GM19438 (cell line): ENCODE data around the gene SEC63.
"Not testable (repeated sequence)": the region's sequence is repeated elsewhere in the genome, so short reads cannot be mapped to it uniquely, and the experiment has no call there.

Experiments
- ATAC-seq: cut with Tn5 transposase; IDR thresholded peaks from one replicate; pipeline ENCODE4 v1.9.1; 2021; ENCODE audit warnings: low read depth; ENCODE audit not compliant: unreplicated experiment

SEC63 gene

DNA sequence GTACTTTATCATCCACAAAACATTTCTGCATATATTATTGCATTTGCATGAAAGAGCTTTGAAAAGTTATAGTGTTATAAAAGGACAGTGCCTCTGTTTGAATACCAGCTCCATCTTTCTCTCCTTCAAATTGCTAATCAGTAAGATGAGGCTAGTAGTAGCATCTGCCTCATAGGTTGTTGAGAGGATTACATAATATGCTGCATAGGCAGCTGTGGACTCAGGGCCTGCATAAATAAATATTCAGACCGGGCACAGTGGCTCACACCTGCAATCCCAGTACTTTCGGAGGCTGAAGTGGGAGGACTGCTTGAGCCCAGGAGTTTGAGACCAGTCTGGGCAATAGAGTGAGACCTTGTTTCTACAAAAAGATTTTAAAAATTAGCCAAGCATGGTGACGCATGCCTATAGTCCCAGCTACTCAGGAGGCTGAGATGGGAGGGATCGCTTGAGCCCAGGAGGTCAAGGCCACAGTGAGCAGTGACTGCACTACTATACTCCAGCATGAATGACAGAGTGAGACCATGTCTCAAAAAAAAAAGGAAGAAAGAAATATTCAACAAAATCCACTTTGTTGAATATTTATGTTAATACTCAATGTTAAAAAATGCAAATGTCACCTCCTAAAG lies 18.3 kb upstream of the SEC63 start:
- no peak for ATAC-seq

DNA sequence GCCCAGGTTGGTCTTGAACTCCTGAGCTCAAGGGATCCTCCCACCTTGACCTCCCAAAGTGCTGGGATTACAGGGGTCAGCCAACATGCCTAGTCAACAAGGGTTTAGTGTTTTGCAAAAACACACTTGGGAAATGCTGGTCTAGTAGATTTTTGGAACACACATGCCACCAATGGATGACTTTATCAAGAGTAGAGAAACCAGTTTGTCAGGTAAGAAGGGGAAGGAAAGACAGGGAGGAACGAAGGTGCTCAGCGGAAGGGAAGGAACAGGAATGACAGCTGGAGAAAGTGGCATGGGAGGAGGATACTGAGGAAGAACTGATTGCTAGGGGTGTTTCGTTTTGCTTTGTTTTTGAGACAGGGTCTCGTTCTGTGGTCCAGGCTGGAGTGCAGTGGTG lies 15.6 kb upstream of the SEC63 start:
- ATAC-seq: no peak

DNA sequence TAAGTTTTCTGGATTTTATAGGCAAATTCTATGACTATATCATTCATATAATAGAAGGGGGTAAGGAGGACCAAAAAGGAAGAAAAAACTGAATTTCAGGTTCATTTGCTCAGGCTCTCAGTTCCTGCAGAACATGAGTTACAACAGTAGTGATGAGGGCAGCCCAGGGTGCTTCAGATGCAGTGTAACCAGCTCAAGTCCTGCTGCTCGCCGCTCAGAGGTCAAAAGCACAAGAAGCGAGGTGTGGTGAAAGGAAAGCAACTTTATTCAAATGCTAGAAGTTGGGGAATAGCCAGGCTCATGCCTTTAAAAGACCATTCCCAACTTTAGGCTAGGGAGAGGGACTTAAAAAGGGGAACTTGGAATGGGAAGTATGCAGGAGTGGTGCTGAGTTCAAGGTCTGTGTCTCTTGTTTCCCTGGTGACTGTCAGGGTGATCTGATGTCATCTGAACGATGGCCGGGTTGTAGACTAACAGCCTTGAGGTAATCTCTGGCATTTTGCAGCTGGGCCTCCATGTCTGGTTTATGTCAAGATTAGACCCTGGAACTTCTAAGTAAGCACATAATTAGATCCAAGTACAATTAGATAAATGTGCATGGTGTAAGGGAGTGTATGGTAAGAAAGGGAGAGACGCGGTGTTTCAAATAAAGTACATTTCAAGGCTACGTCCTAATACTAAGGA lies 14.5 kb upstream of the SEC63 start:
- no peak for ATAC-seq

DNA sequence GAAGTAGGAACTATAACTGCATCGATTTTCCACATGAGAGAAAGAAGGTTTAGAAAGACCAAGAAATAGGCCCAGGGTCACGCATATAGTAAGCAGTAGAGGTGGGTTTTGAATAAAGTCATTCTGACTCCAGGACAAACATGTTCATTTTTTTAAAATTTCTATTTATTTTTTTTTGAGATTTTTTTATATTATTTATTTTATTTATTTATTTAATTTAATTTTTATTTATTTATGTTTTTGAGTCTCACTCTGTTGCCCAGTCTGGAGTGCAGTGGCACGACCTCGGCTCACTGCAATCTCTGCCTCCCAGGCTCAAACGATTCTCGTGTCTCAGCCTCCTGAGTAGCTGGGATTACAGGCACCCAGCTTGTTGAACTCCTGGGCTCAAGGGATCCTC lies 13.2 kb upstream of the SEC63 start:
- ATAC-seq: no peak

DNA sequence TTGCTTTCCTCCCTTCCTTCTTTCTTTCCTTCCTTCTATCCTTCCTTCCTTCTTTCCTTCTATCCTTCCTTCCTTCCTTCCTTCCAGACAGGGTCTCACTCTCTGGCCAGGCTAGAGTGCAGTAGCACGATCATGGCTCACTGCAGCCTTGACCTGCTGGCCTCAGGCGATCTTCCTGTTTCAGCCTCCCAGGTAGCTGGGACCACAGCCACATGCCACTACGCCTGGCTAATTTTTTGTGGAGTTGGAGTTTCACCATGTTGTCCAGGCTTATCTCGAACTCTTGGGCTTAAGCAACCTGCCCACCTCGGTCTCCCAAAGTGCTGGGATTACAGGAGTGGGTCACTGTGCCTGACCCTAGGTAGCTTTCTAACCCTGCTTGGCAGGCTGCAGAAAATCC lies 12.2 kb upstream of the SEC63 start:
- ATAC-seq: no peak

DNA sequence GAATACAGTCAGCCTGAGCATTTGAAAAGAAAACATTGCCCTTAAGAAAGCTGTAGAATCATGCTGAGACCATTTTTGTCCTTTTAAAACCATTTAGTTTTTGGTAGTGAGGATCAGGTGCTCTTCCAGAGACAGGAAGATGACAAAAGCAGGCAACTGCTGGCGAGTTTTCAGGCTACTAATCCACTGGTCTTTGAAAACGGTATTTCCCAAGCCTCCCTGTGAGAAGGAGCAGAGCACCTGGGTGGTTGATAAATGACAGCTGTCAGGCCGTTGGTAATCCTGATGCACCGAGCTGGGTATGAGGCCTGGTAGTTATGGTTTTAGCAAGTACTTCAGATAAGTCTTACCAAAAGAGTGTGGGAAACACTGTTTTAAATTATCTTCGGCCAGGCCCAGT lies 10.1 kb upstream of the SEC63 start:
- ATAC-seq: no peak

DNA sequence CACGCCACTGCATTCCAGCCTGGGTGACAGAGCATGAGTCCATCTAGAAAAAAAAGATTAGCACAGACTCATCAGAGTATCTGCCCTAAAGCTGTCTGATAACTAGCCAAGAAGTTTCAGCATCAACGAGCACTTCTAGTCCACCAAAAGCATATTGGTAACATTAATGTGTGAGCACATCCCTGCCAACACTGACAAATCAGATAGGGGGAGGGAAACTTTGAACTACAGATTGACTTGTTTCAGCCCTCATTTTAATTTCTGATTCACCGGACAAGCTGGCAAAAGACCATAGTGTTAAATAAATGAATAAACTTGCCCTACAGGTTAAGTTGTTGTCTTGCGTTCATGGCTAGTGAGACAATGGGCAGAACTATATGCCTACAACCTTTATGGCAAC lies 7.7 kb upstream of the SEC63 start:
- ATAC-seq: no peak

DNA sequence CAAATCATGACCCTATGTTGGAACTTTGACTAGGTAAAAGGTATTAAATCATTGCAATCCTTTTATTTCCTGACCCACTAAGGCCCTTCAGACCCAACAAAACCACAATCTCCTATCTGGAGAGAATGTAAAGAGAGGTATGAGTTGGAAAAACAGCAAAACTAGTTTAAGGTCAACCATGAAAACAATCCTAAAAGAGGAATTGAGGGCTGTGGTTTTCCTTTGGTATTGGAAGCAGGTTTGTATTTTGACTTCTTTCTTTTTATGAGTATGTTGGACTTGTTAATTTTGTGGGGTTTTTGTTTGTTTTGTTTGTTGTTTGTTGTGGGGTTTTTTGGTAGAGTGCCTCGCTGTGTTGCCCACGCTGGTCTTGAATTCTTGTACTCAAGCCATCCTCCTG lies 4.7 kb upstream of the SEC63 start:
- ATAC-seq: no peak

DNA sequence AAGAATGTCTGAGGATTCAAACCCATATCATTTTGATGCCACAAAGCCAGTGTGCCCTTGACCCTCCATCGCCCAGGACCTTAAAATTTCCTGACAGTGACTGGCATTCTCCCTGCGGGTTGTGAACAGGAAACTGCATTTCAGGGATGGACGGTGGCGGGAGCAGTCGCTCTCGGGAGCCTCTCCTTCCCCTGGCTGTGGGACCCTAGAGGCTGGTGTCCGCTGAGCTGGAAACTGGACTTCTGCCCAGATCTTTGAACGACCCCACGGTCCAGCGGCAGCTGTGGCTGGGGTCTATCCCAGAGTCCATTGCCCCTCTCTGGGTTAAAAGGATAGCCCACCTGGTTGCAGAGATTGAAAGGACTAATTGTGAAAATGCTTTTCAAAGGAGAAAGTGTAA lies 1.4 kb upstream of the SEC63 start:
- no peak for ATAC-seq

DNA sequence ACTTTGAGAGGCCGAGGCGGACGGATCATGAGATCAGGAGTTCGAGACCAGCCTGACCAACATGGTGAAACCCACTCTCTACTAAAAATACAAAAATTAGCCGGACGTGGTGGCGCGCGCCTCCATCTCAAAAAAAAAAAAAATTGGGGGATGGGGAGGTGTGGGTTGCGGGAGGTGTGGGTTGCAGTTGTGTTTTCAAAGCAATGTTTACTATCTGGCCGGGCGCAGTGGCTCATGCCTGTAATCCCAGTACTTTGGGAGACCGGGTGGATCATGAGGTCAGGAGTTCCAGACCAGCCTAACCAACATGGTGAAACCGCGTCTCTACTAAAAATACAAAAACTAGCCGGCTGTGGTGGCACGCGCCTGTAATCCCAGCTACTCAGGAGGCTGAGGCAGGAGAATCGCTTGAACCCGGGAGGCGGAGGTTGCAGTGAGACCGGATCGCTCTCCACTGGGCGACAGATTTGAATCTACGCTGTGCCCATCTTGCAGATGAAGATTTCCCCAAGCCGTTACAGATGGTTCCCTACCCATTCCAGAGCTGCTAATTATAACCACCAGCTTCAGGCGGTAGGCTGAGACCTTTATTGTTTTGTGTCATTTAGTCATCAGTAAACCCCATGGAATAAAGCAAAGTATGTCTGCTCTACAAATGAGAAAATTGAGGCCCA lies 818 bp upstream of the SEC63 start:
- not testable (repeated sequence) for ATAC-seq

DNA sequence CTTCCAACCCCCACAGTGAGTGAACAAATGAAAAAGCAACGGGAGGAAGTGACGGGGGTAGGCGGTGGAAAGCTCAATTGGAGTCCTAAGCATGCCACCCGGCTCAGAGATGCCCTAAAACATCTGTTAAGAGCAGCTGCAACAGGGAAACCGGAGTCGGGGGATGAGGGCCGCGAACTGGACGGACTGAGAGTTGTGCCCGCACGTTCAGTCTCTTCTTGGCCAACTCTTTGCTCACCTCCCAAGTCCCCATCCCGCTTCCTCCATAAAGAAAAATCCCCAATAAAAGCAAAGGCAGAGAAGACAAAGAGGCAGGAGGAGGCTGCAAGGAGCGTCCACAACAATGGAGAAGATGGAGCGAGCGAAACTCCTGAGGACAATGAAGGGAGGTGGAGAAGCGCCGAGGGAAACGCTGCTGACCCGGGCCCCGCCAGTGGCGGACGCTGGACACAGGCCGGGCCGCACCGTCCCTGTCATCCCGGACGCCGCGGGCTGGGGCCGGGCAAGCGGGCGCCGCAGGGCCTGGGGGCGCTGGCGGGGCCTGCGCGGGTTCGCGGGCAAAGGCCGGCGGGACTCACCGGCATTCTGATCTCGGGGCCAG lies 600 bp downstream of the SEC63 start:
- peak; percentile 34 for ATAC-seq

DNA sequence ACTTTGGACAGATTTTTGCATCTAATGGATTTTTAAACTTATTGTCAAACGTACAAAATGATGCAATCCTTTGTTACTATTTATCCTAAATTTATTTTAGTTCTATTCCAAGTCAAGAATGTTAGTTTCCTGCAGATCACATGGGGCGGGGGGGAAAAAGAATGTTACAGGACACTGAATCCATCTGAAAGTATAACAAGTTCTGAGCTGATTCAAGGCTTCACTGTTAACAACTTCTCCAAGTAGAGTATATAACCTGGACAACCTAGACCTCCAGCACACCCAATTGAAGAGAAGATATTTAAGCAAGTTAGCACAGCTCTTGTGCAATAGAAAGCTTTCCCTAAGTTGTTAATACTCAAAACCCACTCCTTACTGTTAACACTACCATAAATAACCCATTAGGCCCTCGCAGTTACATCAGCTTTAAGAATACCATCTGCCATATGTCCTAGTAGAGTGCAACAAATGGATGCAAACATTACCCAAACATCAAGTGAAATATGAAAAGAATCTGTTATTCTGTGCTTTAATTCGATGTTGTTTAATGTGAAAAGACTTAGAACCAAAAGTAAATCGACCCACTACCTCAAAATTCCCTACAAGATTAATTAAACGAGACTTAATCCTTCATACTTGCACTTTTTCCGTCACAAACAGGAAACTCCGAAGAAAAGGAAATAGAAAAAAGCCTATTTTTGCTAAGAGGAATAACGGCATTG lies 1.3 kb downstream of the SEC63 start:
- ATAC-seq: no peak

DNA sequence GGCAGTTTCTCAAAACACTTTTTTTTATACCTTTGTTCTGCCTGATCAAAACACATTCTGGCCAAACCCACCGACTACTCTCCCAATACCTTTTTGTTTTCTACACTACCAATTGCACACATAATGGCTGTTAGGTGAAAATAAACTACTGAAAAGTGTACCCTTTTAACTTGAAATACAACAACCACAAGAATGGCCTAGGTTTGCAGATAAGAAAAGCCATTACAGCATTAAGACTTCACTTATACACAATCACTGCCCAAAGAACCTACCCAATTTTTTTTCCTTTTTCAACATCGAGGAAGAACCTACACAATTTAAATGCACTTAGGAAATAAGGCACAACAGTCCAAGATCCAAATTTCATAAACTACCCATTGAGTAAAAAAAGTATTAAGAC lies 1.8 kb downstream of the SEC63 start:
- no peak for ATAC-seq

DNA sequence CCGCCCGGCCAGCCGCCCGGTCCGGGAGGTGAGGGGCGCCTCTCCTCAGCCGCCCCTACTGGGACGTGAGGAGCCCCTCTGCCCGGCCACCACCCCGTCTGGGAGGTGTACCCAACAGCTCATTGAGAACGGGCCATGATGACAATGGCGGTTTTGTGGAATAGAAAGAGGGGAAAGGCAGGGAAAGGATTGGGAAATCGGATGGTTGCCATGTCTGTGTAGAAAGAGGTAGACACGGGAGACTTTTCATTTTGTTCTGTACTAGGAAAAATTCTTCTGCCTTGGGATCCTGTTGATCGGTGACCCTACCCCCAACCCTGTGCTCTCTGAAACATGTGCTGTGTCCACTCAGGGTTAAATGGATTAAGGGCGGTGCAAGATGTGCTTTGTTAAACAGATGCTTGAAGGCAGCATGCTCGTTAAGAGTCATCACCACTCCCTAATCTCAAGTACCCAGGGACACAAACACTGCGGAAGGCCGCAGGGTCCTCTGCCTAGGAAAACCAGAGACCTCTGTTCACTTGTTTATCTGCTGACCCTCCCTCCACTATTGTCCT lies 4.1 kb downstream of the SEC63 start:
- ATAC-seq: not testable (repeated sequence)

DNA sequence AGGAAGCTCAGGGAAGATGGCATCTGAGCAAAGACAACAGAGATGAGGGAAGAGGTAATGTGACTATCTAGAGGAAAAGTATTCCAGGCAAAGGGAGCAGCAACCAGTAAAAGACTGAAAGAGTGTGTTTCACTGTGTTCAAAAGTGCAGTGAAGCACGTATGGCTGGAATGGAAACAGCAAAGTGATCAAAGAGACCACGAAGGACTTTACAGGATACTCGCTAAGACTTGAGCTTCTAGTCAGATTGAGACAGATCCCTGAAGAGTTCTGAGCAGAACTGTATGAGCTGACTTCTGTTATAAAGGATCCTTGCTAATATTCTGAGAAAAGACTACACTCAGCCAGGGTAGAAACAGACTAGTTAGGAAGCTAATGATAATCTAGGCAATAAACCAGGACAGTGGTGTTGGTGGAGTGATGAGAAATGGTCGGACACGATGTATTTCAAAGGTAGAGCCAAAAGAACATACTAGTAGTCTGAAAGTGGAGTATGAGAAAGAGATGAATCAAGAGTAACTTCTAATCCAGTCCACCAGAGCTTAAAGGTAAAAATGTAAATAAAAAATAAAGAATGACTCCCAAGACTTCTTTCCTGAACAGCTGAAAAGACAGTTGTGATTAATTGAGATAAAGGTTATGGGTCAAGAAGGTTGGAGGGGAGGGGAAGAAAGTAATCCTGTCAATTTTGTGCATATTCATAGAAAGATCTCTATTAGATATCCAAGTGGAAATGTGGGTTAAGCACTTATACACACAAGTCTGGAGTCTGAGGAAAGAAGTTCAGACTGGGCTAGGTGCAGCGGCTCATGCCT lies 14.2 kb downstream of the SEC63 start:
- ATAC-seq: no peak

DNA sequence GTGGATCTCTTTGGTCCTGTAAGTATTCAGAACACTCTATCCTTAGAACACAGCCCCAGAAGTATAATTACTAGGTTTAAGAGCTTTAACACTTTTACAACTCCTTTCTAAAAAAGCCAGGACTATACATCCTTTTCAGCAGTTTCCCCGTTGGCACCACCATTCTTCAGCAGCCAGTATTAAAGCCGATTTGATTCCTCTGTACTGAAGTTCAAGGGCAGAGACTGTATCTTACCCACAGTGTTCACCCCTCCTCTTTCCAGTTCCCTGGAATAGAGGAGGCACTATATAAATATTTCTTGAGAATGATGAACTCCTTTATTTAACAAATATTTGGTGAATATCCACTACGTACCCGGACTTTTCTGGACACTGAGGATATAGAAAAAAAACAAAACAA lies 15.9 kb downstream of the SEC63 start:
- ATAC-seq: no peak

DNA sequence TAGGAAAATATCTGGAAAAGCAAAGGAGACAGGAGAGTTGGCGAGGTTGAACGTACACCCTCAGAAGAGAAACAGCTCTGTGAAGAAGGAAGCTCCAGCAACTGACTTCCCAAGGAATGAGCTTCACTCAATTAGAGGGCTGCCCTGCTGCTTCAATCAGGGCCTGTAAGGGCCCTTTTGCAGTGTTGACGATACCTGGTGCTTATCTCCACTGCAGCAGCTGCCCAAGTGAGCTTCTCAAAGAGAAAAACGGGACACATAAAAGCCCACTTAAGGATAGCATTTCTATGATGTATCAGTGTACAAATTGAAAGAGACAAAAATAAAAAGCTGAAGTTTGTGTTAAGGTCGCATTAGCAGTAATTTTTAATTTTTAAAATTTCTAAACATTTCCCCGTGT lies 16.4 kb downstream of the SEC63 start:
- no peak for ATAC-seq

DNA sequence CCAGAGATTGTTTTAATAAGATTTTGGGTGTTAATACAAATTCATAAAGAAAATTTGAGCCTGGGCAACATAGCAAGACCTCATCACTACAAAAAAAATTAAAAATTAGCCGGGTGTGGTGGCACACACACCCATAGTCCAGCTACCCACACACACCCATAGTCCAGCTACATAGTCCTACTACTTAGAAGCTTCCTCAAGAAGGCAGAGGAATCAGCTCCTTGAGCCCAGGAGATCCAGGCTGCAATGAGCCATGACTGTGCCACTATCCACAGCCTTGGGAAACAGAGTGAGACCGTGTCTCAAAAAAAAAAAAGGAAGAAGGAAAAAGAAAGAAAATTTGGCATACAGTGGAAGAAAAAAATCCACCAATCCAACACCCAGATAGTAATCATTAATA lies 16.8 kb downstream of the SEC63 start:
- no peak for ATAC-seq

DNA sequence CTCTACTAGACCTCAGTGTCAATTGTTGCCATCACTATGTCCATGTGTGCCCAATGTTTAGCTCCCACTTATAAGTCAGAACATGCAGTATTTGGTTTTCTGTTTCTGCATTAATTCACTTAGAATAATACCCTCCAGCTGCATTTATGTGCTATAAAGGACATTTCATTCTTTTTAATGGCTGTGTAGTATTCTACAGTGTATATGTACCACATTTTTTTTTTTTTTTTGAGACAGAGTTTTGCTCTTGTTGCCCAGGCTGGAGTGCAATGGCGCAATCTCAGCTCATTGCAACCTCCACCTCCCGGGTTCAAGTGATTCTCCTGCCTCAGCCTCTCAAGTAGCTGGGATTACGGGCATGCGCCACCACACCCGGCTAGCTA lies 21.1 kb downstream of the SEC63 start:
- ATAC-seq: not testable (repeated sequence)
